ENCODE measurements around the gene GLRX.
A peak's percentile ranks its signal among the peaks of the same experiment; 100 is the strongest.

The GLRX gene

GRCh38 chr5:95861864-95862561, 39.5 kb upstream of the GLRX start:
- Histone ChIP-seq H3K36me3 (ENCODE audit: low read depth) (no peaks in the 10 kb centered on the region), H3K4me1 (ENCODE audit: insufficient read depth, poor library complexity, severe bottlenecking) (peaks cover 65% of the 10 kb centered on the region), H3K27me3 (ENCODE audit: insufficient read depth, poor library complexity, severe bottlenecking) (no peaks in the 10 kb centered on the region), H3K4me3 (ENCODE audit: severe bottlenecking) (no peak overlapping the region), H3K27ac (ENCODE audit: poor library complexity, severe bottlenecking) (peak overlapping the region; percentile 97), H3K9me3 (ENCODE audit: severe bottlenecking) (no peaks in the 10 kb centered on the region)
- no peak for TF ChIP-seq CTCF (IDR thresholded peaks at IDR 0.05; ENCODE audit: poor library complexity, severe bottlenecking)
- DNase-seq (ENCODE audit: low spot score) (no peak), ATAC-seq (ENCODE audit: low read depth) (peak; percentile 13; the same call in 2 of the 3 replicates)

- no peak for TF ChIP-seq CTCF (IDR thresholded peaks at IDR 0.05; ENCODE audit: poor library complexity, severe bottlenecking)
- Histone ChIP-seq H3K4me1 (ENCODE audit: insufficient read depth, poor library complexity, severe bottlenecking) (peaks cover 65% of the 10 kb centered on the region), H3K27ac (ENCODE audit: poor library complexity, severe bottlenecking) (peak overlapping the region; percentile 97), H3K27me3 (ENCODE audit: insufficient read depth, poor library complexity, severe bottlenecking) (no peaks in the 10 kb centered on the region), H3K36me3 (ENCODE audit: low read depth) (no peaks in the 10 kb centered on the region), H3K4me3 (ENCODE audit: severe bottlenecking) (no peak overlapping the region), H3K9me3 (ENCODE audit: severe bottlenecking) (no peaks in the 10 kb centered on the region)
- DNase-seq (ENCODE audit: low spot score) (peak; percentile 89), ATAC-seq (ENCODE audit: low read depth) (peak; percentile 42)
Observed at GRCh38 chr5:95861221-95861863, 38.8 kb upstream of the GLRX start.

GRCh38 chr5:95859661-95860060, 37.1 kb upstream of the GLRX start:
- TF ChIP-seq CTCF (IDR thresholded peaks at IDR 0.05; ENCODE audit: poor library complexity, severe bottlenecking), result no peak
- Histone ChIP-seq H3K4me3 (ENCODE audit: severe bottlenecking) (peak overlapping the region; percentile 1), H3K27ac (ENCODE audit: poor library complexity, severe bottlenecking) (peak overlapping the region; percentile 97), H3K27me3 (ENCODE audit: insufficient read depth, poor library complexity, severe bottlenecking) (no peaks in the 10 kb centered on the region), H3K9me3 (ENCODE audit: severe bottlenecking) (no peaks in the 10 kb centered on the region), H3K36me3 (ENCODE audit: low read depth) (no peaks in the 10 kb centered on the region), H3K4me1 (ENCODE audit: insufficient read depth, poor library complexity, severe bottlenecking) (peaks cover 59% of the 10 kb centered on the region)
- DNase-seq (ENCODE audit: low spot score) (no peak), ATAC-seq (ENCODE audit: low read depth) (no peak)

GRCh38 chr5:95858661-95859595, 36.4 kb upstream of the GLRX start:
- Histone ChIP-seq H3K9me3 (ENCODE audit: severe bottlenecking) (no peaks in the 10 kb centered on the region), H3K4me3 (ENCODE audit: severe bottlenecking) (peak overlapping the region; percentile 1), H3K4me1 (ENCODE audit: insufficient read depth, poor library complexity, severe bottlenecking) (peaks cover 54% of the 10 kb centered on the region), H3K27ac (ENCODE audit: poor library complexity, severe bottlenecking) (peak overlapping the region; percentile 97), H3K27me3 (ENCODE audit: insufficient read depth, poor library complexity, severe bottlenecking) (no peaks in the 10 kb centered on the region), H3K36me3 (ENCODE audit: low read depth) (no peaks in the 10 kb centered on the region)
- ATAC-seq (ENCODE audit: low read depth) (peak; percentile 78), DNase-seq (ENCODE audit: low spot score) (peak; percentile 98)
- TF ChIP-seq CTCF (IDR thresholded peaks at IDR 0.05; ENCODE audit: poor library complexity, severe bottlenecking), result peak; percentile 100
